HG03565 (cell line): ENCODE data around the gene RALBP1.

Experiments used
- ATAC-seq: cut with Tn5 transposase; IDR thresholded peaks from one replicate; pipeline ENCODE4 v1.9.1; 2021; ENCODE audit warnings: mild to moderate bottlenecking, moderate library complexity; ENCODE audit not compliant: unreplicated experiment

RALBP1 gene

GRCh38 chr18:9546468-9546867, 71.2 kb downstream of the RALBP1 start:
- no peak for ATAC-seq

- ATAC-seq = no peak
These were observed 72.5 kb downstream of the RALBP1 start for GRCh38 chr18:9547782-9548181.

- ATAC-seq = no peak
These were observed 74.1 kb downstream of the RALBP1 start for GRCh38 chr18:9549405-9549804.

- no peak for ATAC-seq
These were observed 75.1 kb downstream of the RALBP1 start for GRCh38 chr18:9550429-9550828.

GRCh38 chr18:9552191-9552590, 76.9 kb downstream of the RALBP1 start:
- no peak for ATAC-seq

GRCh38 chr18:9552616-9553015, 77.3 kb downstream of the RALBP1 start:
- no peak for ATAC-seq

GRCh38 chr18:9557250-9557943, 82.1 kb downstream of the RALBP1 start:
- no peak for ATAC-seq

- ATAC-seq = no peak
These were observed 83.2 kb downstream of the RALBP1 start for GRCh38 chr18:9558387-9559064.

GRCh38 chr18:9559253-9559652, 83.9 kb downstream of the RALBP1 start:
- ATAC-seq = no peak

- no peak for ATAC-seq
These were observed 86.4 kb downstream of the RALBP1 start for GRCh38 chr18:9561759-9562158.

GRCh38 chr18:9562584-9562983, 87.3 kb downstream of the RALBP1 start:
- ATAC-seq = no peak

GRCh38 chr18:9563331-9563730, 88.0 kb downstream of the RALBP1 start:
- ATAC-seq = no peak

GRCh38 chr18:9565407-9565806, 90.1 kb downstream of the RALBP1 start:
- no peak for ATAC-seq

- no peak for ATAC-seq
These were observed 92.9 kb downstream of the RALBP1 start for GRCh38 chr18:9568186-9568585.

GRCh38 chr18:9569178-9569577, 93.9 kb downstream of the RALBP1 start:
- no peak for ATAC-seq

- ATAC-seq = no peak
These were observed 94.9 kb downstream of the RALBP1 start for GRCh38 chr18:9570255-9570654.

GRCh38 chr18:9571546-9571945, 96.2 kb downstream of the RALBP1 start:
- ATAC-seq = no peak

GRCh38 chr18:9574473-9575115, 99.3 kb downstream of the RALBP1 start:
- ATAC-seq = no peak

- no peak for ATAC-seq
These were observed 100.2 kb downstream of the RALBP1 start for GRCh38 chr18:9575558-9575957.

GRCh38 chr18:9577361-9577760, 102.0 kb downstream of the RALBP1 start:
- no peak for ATAC-seq

GRCh38 chr18:9578306-9578705, 103.0 kb downstream of the RALBP1 start:
- no peak for ATAC-seq

- no peak for ATAC-seq
These were observed 106.4 kb downstream of the RALBP1 start for GRCh38 chr18:9581667-9582066.
